Measurements from ENCODE around the gene VSX2. TPM values are rescaled to one million over a fixed set of nuclear protein-coding genes. Genes with fewer than 3 reads are reported as not detected.

VSX2 gene
- total and polyA plus RNA-seq, 2 of the 13 experiments (the other 11 are each of a cell fraction or from before 2014, with no cell fraction given) = 0.05 TPM; not detected in 1

DNA sequence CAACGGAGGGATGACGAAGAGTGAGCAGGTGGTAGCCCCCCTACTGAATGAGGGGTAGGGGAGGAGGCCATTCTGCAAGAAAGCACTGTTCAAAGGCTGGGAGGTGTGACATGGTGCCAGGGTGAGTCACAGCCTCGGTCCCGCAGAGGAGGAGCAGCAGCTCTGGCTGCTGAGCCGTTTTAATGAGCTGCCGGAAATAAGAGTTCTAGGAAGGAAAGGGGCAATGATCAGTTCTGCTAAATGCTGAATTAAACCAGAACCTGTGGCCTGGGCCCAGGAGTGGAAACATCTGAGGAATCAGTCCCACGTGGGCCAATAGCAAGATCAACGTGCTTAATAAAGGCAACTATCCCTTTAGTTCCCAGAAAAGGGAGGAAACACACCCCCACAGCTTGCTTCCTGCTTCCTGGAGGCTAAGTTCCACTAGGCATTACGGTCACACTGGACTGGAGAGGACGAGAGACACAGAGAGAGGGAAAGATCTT lies 59.9 kb downstream of the VSX2 start:
- FAIRE-seq (no peak), DNase-seq (ENCODE audit: low spot score) (no peak), ATAC-seq (no peak)
- TF ChIP-seq ZNF883 (CRISPR knock-in tag; IDR thresholded peaks at IDR 0.05; ENCODE audit: not compliant biosample characterization) (no peak), ATRX (CRISPR knock-in tag; IDR thresholded peaks at IDR 0.05; ENCODE audit: borderline replicate concordance) (no peak), NR2F6 (IDR thresholded peaks at IDR 0.05) (no peak), NR2F6 (CRISPR knock-in tag; IDR thresholded peaks at IDR 0.05) (no peak), YEATS2 (CRISPR knock-in tag; IDR thresholded peaks at IDR 0.05; ENCODE audit: borderline replicate concordance) (no peak), ZNF75D (CRISPR knock-in tag; IDR thresholded peaks at IDR 0.05; ENCODE audit: borderline replicate concordance) (no peak), CAMTA2 (CRISPR knock-in tag; IDR thresholded peaks at IDR 0.05; ENCODE audit: borderline replicate concordance) (no peak), TBX2 (CRISPR knock-in tag; IDR thresholded peaks at IDR 0.05; ENCODE audit: borderline replicate concordance) (no peak), ZNF546 (CRISPR knock-in tag; conservative IDR thresholded peaks at IDR 0.05) (no peak)
- TF ChIP-seq, protein P1, sequence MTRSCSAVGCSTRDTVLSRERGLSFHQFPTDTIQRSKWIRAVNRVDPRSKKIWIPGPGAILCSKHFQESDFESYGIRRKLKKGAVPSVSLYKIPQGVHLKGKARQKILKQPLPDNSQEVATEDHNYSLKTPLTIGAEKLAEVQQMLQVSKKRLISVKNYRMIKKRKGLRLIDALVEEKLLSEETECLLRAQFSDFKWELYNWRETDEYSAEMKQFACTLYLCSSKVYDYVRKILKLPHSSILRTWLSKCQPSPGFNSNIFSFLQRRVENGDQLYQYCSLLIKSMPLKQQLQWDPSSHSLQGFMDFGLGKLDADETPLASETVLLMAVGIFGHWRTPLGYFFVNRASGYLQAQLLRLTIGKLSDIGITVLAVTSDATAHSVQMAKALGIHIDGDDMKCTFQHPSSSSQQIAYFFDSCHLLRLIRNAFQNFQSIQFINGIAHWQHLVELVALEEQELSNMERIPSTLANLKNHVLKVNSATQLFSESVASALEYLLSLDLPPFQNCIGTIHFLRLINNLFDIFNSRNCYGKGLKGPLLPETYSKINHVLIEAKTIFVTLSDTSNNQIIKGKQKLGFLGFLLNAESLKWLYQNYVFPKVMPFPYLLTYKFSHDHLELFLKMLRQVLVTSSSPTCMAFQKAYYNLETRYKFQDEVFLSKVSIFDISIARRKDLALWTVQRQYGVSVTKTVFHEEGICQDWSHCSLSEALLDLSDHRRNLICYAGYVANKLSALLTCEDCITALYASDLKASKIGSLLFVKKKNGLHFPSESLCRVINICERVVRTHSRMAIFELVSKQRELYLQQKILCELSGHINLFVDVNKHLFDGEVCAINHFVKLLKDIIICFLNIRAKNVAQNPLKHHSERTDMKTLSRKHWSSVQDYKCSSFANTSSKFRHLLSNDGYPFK (CRISPR knock-in tag; IDR thresholded peaks at IDR 0.05; ENCODE audit: borderline replicate concordance) = no peak
- Histone ChIP-seq H3K27me3 (ENCODE audit: control insufficient read depth in 1 of 2, insufficient read depth in 2 of 2, low read length in 2 of 2) (no peaks in the 10 kb centered on the region), H3K4me1 (ENCODE audit: insufficient read depth, low read length) (peaks cover 73% of the 10 kb centered on the region), H3K4me3 (replicated peaks in 1 of 3; ENCODE audit: insufficient read depth in 1 of 3, low read depth in 2 of 3, low read length in 3 of 3) (no peak overlapping the region), H3K9me3 (ENCODE audit: low read length) (no peaks in the 10 kb centered on the region), H3K9ac (ENCODE audit: insufficient read depth, low read depth, low read length) (no peak overlapping the region), H3K79me2 (ENCODE audit: insufficient read depth, low read length) (peaks cover 61% of the 10 kb centered on the region), H3K4me2 (ENCODE audit: low read depth, low read length) (no peak overlapping the region), H2AFZ (ENCODE audit: low read length) (no peak overlapping the region), H3K36me3 (replicated peaks in 1 of 2; ENCODE audit: control insufficient read depth in 1 of 2, insufficient read depth in 2 of 2, low read length in 2 of 2) (peaks cover 18 to 40% of the 10 kb centered on the region in 2 experiments), H3K27ac (ENCODE audit: extremely low read length, insufficient read depth, low read length) (no peak overlapping the region), H4K20me1 (ENCODE audit: insufficient read depth, low read length) (peaks cover 17% of the 10 kb centered on the region)
- no TSS peak for BruUV-seq (replicated peaks)
- CTCF ChIA-PET (ENCODE audit: low intra/inter-chr PET ratio, low total read pairs) = no interaction called here
- in situ Hi-C loops (cut with HindIII; ENCODE audit: extremely low pct_ligation_motif_present, low pct_unique_long_range_greater_than_20kb) (no loop called here), intact Hi-C loops (cut with micrococcal nuclease; ENCODE audit: unreplicated experiment) (no loop called here)
- WGBS (ENCODE audit: low lambda C conversion rate) = 93% methylated on average over 10 of the region's 10 CpGs
- POLR2A ChIA-PET = no interaction called here

Data from HepG2 (cell line).